Measurements from ENCODE around the gene CAV3. TPM values are rescaled to one million over a fixed set of nuclear protein-coding genes. Genes with fewer than 3 reads are reported as not detected.
A peak's percentile ranks its signal among the peaks of the same experiment; 100 is the strongest.
"Not testable (repeated sequence)": the region's sequence is repeated elsewhere in the genome, so short reads cannot be mapped to it uniquely, and the experiment has no call there.

CAV3 gene
- total RNA-seq, 4 donors from 2014 or later, result 12.0 to 19.7 (median 14.3) TPM

DNA sequence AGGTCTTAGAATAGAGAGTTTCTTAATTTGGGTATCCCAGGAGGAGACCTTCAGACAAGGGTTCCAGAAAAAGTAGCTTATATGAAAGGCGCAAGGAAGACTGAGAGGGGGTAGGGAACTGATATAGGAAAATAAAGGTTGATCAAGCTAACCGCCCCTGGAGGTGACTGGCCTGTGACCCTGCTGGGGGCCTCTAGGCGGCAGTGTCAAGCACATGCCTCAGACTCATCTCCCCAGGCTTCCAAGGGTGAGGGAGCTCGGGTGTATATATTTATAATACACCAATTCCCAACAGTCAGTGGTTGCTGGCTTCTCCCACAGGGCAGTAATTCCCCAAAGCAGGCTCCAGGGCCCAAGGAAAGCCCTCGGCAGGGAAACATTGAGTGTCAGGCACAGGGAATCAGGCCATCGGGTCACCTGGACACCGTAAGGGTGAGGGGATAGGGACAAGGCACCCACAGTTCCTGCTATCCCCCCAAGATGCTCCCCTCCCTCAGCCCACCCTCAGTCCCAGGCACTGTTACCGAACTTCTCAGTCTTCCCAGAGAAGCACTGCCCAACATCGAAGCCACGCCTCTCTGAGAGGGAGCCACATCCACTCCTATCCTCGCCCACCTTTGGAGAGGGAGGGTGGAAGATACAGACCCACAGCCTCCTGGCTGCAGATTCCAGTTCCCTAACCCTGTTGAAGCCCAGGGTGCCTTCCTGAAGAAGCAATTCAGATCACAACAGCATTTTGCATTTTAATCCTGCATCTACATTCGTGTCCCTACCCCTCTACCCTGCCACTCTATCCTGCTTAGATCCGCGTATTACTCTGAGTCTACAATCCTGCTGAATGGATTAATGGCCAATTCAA is 19.5 kb upstream of the CAV3 start:
- H3K27me3 ChIP-seq, result no peaks in the 10 kb centered on the region
- H3K4me1 ChIP-seq, result peaks cover 0 to 6% of the 10 kb centered on the region in 2 donors
- DNase-seq, result no peak
- H3K4me3 ChIP-seq, result no peak overlapping the region
- H3K36me3 ChIP-seq, result no peaks in the 10 kb centered on the region
- intact Hi-C loops (cut with DNase I; ENCODE audit: low total_unique reads), result no loop called here
- no peak overlapping the region for H3K27ac ChIP-seq
- ATAC-seq, result no peak
- no peaks in the 10 kb centered on the region for H3K9me3 ChIP-seq
- TF ChIP-seq, protein P1, sequence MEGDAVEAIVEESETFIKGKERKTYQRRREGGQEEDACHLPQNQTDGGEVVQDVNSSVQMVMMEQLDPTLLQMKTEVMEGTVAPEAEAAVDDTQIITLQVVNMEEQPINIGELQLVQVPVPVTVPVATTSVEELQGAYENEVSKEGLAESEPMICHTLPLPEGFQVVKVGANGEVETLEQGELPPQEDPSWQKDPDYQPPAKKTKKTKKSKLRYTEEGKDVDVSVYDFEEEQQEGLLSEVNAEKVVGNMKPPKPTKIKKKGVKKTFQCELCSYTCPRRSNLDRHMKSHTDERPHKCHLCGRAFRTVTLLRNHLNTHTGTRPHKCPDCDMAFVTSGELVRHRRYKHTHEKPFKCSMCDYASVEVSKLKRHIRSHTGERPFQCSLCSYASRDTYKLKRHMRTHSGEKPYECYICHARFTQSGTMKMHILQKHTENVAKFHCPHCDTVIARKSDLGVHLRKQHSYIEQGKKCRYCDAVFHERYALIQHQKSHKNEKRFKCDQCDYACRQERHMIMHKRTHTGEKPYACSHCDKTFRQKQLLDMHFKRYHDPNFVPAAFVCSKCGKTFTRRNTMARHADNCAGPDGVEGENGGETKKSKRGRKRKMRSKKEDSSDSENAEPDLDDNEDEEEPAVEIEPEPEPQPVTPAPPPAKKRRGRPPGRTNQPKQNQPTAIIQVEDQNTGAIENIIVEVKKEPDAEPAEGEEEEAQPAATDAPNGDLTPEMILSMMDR (IDR thresholded peaks at IDR 0.05 in 4 of 5, conservative IDR thresholded peaks at IDR 0.05 in 1 of 5), result peak in 1 of 5 experiments; percentile 29
- no peak for TF ChIP-seq POLR2A (IDR thresholded peaks at IDR 0.05)
- in situ Hi-C loops (cut with MboI; ENCODE audit: low sequenced_read_pairs in 4 of 4), result no loop called here

DNA sequence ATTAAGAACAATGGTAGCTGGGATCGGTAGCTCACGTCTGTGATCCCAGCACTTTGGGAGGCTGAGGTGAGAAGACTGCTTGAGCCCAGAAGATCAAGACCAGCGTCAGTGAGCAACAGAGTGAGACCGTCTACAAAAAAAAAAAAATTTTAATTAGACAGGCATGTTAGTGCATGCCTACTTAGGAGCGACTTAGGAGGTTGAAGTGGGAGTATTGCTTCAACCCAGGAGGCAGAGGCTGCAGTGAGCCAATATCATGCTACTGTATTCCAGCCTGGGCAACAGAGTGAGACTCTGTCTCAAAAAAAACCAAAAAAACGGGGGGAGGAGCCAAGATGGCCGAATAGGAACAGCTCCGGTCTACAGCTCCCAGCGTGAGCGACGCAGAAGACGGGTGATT is 17.8 kb upstream of the CAV3 start:
- in situ Hi-C loops (cut with MboI; ENCODE audit: low sequenced_read_pairs in 4 of 4); ATAC-seq; H3K9me3 ChIP-seq; H3K36me3 ChIP-seq; H3K4me3 ChIP-seq; DNase-seq; H3K4me1 ChIP-seq; H3K27me3 ChIP-seq; H3K27ac ChIP-seq; intact Hi-C loops (cut with DNase I; ENCODE audit: low total_unique reads): not testable (repeated sequence)

DNA sequence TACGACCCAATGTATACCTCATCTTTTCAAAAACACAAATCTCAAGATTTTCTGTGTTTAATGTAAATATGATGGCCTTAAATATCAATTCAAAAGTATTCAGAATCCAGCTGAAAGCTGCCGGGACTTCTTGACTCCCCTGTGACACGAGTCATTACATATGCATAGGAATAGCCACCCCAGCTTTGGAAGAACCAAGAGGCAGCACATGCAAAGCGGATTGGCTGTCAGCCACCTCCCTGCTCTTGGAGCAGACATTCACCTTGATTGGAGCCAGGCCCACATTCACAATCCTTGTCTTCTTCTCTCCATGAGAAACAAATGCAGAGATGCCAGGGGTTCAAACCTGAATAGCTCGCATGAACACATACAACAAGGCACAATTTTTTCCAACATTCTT is 10.8 kb upstream of the CAV3 start:
- no peak overlapping the region for H3K27ac ChIP-seq
- DNase-seq, result no peak
- no peaks in the 10 kb centered on the region for H3K9me3 ChIP-seq
- H3K4me3 ChIP-seq, result no peak overlapping the region
- TF ChIP-seq, protein P1 (IDR thresholded peaks at IDR 0.05 in 4 of 5, conservative IDR thresholded peaks at IDR 0.05 in 1 of 5), result no peak
- TF ChIP-seq POLR2A (IDR thresholded peaks at IDR 0.05), result no peak
- H3K4me1 ChIP-seq, result no peaks in the 10 kb centered on the region
- in situ Hi-C loops (cut with MboI; ENCODE audit: low sequenced_read_pairs in 4 of 4) (no loop called here), intact Hi-C loops (cut with DNase I; ENCODE audit: low total_unique reads) (no loop called here)
- H3K36me3 ChIP-seq, result no peaks in the 10 kb centered on the region
- no peaks in the 10 kb centered on the region for H3K27me3 ChIP-seq
- no peak for ATAC-seq

DNA sequence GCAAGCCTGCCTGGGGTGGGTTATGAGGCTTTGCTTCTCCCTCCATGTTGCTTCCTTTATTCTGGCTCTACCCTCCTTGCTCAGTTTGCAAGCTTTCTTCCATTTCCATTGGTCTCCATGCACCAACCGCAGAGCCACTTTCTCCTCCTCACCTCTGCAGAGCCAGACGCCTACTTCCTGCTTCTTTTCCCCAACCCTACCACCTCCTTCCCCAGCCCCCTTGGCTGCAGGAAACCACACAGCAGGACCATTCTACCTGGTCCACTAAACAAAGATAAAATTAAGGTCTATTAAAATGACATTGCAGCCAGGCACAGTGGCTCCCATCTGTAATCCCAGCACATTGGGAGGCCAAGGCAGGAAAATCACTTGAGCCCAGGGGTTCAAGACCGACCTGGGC is 10.0 kb upstream of the CAV3 start:
- no peak for TF ChIP-seq POLR2A (IDR thresholded peaks at IDR 0.05)
- TF ChIP-seq, protein P1 (IDR thresholded peaks at IDR 0.05 in 4 of 5, conservative IDR thresholded peaks at IDR 0.05 in 1 of 5), result no peak
- ATAC-seq (no peak), DNase-seq (no peak)
- Histone ChIP-seq H3K4me1 (no peaks in the 10 kb centered on the region), H3K27me3 (no peaks in the 10 kb centered on the region), H3K36me3 (no peaks in the 10 kb centered on the region), H3K9me3 (no peaks in the 10 kb centered on the region), H3K27ac (no peak overlapping the region), H3K4me3 (no peak overlapping the region)
- in situ Hi-C loops (cut with MboI; ENCODE audit: low sequenced_read_pairs in 4 of 4), result no loop called here
- intact Hi-C loops (cut with DNase I; ENCODE audit: low total_unique reads), result no loop called here

DNA sequence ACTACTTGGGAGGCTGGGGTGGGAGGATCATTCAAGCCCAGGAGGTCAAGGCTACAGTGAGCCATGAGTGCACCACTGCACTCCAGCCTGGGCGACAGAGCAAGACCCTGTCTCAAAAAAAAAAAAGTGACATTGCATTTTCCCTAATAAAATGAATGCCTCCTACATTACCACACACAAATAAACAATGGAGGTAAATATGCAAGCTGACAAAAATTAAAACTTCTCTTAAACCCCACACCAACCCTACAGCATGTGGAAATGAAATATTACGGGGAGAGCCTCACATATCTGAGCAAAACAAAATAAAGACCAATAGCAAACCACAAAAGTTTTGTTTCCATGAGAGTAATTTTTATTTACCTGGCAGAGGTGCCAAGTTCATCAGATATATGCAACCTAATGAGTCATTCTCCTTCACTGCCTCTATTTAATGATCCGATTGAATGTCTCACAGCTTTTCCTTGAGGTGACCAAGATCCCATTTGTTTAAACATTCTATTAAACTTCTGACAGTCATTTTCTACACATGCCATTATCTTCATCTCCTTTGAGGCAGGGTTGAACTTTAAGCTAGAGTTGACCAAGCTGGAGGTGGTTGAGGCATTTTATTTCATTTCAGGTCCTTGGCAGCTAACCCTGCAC is 9.4 kb upstream of the CAV3 start:
- no peaks in the 10 kb centered on the region for H3K36me3 ChIP-seq
- intact Hi-C loops (cut with DNase I; ENCODE audit: low total_unique reads) (no loop called here), in situ Hi-C loops (cut with MboI; ENCODE audit: low sequenced_read_pairs in 4 of 4) (no loop called here)
- H3K4me3 ChIP-seq, result no peak overlapping the region
- no peak for ATAC-seq
- H3K27ac ChIP-seq, result no peak overlapping the region
- no peaks in the 10 kb centered on the region for H3K27me3 ChIP-seq
- TF ChIP-seq, protein P1 (IDR thresholded peaks at IDR 0.05 in 4 of 5, conservative IDR thresholded peaks at IDR 0.05 in 1 of 5), result no peak
- no peak for TF ChIP-seq POLR2A (IDR thresholded peaks at IDR 0.05)
- no peak for DNase-seq
- no peaks in the 10 kb centered on the region for H3K9me3 ChIP-seq
- no peaks in the 10 kb centered on the region for H3K4me1 ChIP-seq
